ENCODE results near the gene INHBC. TPM values are rescaled to one million over a fixed set of nuclear protein-coding genes. Genes with fewer than 3 reads are reported as not detected.
"Not testable (repeated sequence)": the region's sequence is repeated elsewhere in the genome, so short reads cannot be mapped to it uniquely, and the experiment has no call there.

The INHBC gene
- total RNA-seq, 4 donors from 2014 or later, result not detected

DNA sequence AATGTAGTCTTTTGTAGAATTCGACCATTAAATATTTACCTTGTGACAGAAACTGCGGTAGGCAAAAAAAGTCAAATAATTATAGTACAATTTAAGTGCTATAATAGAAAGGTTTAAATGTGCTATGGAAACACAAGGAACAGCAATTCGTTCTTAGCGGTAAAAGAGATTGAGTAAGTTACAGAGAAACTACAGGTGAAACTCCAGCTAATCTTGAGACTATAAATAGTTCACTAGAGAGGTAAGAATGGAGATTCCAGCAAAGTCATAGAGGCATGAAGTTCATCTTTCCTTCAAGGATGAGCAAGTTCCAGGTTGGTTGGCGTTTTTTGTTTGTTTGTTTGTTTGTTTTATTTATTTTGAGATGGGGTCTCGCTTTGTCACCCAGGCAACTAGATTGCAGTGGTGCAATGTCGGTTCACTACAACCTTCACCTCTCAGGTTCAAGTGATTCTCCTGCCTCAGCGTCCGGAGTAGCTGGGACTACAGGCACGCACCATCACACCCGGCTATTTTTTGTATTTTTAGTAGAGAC lies 2.9 kb upstream of the INHBC start:
- WGBS, 2 donors (ENCODE audit: low coverage in 1 of 2), result 75 to 82% methylated on average over 6 to 8 of the region's 11 CpGs
- Histone ChIP-seq H3K9me3 (no peaks in the 10 kb centered on the region), H3K36me3 (no peaks in the 10 kb centered on the region), H3K27me3 (no peaks in the 10 kb centered on the region), H3K4me3 (peak overlapping the region in 1 of 2 donors; percentile 87), H3K27ac (peak overlapping the region; percentile 90 to 98 (median 98)), H3K4me1 (peaks cover 0 to 21% (median 5%) of the 10 kb centered on the region in 3 donors)
- ATAC-seq, result no peak
- no peak for TF ChIP-seq EP300 (IDR thresholded peaks at IDR 0.05)
- no peak for TF ChIP-seq POLR2AphosphoS5 (IDR thresholded peaks at IDR 0.05)
- TF ChIP-seq POLR2A (IDR thresholded peaks at IDR 0.05), result no peak
- TF ChIP-seq, protein P1, sequence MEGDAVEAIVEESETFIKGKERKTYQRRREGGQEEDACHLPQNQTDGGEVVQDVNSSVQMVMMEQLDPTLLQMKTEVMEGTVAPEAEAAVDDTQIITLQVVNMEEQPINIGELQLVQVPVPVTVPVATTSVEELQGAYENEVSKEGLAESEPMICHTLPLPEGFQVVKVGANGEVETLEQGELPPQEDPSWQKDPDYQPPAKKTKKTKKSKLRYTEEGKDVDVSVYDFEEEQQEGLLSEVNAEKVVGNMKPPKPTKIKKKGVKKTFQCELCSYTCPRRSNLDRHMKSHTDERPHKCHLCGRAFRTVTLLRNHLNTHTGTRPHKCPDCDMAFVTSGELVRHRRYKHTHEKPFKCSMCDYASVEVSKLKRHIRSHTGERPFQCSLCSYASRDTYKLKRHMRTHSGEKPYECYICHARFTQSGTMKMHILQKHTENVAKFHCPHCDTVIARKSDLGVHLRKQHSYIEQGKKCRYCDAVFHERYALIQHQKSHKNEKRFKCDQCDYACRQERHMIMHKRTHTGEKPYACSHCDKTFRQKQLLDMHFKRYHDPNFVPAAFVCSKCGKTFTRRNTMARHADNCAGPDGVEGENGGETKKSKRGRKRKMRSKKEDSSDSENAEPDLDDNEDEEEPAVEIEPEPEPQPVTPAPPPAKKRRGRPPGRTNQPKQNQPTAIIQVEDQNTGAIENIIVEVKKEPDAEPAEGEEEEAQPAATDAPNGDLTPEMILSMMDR (IDR thresholded peaks at IDR 0.05), result no peak

DNA sequence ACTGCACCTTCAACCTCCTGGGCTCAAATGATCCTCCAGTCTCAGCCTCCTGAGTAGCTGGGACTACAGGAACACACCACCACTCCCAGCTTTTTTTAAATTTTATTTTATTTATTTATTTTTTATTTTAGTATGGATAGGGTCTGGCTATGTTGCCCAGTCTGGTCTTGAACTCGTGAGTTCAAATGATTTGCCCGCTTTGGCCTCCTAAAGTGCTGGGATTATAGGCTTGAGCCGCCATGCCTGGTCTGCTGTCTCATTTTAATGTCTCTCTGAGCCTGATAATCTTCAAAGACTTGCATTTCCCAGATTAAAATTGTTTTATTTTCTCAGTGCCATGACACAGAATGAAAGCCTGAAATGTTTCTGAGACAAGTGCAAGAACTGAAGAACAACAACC lies 1.2 kb upstream of the INHBC start:
- WGBS, 2 donors (ENCODE audit: low coverage in 1 of 2), result 60 to 75% methylated on average over 3 of the region's 3 CpGs

DNA sequence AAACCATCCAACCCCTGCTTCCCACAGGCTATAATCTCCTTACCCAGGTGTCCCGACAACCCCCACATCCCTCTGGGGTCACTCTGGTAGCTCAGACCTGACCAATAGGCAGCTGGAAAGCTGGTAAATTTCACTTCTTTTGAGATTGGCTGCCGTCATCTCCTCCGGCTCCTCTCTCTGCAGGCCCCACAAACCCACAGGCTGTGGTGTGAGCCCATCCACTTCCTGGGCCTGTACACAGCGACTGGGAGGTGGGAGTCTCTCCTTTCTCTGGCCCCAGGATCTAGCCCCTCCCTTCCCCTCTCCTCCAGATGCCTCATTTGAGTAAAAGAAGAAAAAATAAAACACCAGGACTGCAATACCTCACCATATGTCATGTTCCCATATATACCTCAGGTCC lies 709 bp downstream of the INHBC start:
- WGBS, 2 donors (ENCODE audit: low coverage in 1 of 2), result 56 to 75% methylated on average over 2 to 4 of the region's 4 CpGs
- ATAC-seq, result no peak
- no peak overlapping the region for H3K27ac ChIP-seq

More for the DNA sequence above, 1.2 kb upstream of the INHBC start:
- Histone ChIP-seq H3K9me3 (no peaks in the 10 kb centered on the region), H3K36me3 (no peaks in the 10 kb centered on the region), H3K4me3 (no peak overlapping the region), H3K4me1 (peaks cover 0 to 21% (median 5%) of the 10 kb centered on the region in 3 donors), H3K27me3 (no peaks in the 10 kb centered on the region), H3K27ac (no peak overlapping the region)
- no peak for ATAC-seq
- TF ChIP-seq, protein P1 (IDR thresholded peaks at IDR 0.05), result no peak
- TF ChIP-seq EP300 (IDR thresholded peaks at IDR 0.05) (no peak), POLR2AphosphoS5 (IDR thresholded peaks at IDR 0.05) (no peak), POLR2A (IDR thresholded peaks at IDR 0.05) (no peak)

DNA sequence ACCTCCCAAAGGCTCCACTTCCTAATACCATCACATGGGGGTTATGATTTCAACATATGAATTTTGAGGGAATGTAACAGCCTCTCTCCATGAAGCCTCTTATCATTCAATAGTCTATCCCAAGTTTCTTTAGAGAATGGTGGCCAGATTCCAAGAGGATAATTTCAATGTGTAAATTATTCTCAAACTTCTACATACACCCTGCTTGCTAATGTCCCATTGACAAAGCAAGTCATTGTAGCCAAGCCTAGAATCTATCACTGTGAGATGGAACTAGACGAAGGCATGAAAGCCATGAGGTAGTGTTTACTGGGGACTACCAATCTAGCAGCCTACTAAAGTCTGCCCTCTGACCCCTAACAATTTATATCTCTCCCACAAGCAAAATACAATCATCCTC lies 3.8 kb downstream of the INHBC start:
- no peak overlapping the region for H3K27ac ChIP-seq
- H3K4me3 ChIP-seq, result no peak overlapping the region
- H3K27me3 ChIP-seq, result peaks cover 6% of the 10 kb centered on the region
- H3K9me3 ChIP-seq, result peaks cover 0 to 9% (median 0%) of the 10 kb centered on the region in 3 donors
- 44% methylated on average over 1 of the region's 1 CpG; no CpG with 5 or more reads in 1 of the 2 donors for WGBS, 2 donors (ENCODE audit: low coverage in 1 of 2)
- TF ChIP-seq POLR2AphosphoS5 (IDR thresholded peaks at IDR 0.05) (no peak), POLR2A (IDR thresholded peaks at IDR 0.05) (no peak), EP300 (IDR thresholded peaks at IDR 0.05) (no peak)
- TF ChIP-seq, protein P1 (IDR thresholded peaks at IDR 0.05), result no peak
- H3K36me3 ChIP-seq, result no peaks in the 10 kb centered on the region
- no peaks in the 10 kb centered on the region for H3K4me1 ChIP-seq
- ATAC-seq, result no peak

More for the DNA sequence above, 709 bp downstream of the INHBC start:
- Histone ChIP-seq H3K4me1 (peaks cover 0 to 5% (median 0%) of the 10 kb centered on the region in 3 donors), H3K4me3 (no peak overlapping the region), H3K9me3 (no peaks in the 10 kb centered on the region), H3K36me3 (no peaks in the 10 kb centered on the region), H3K27me3 (no peaks in the 10 kb centered on the region)
- TF ChIP-seq POLR2A (IDR thresholded peaks at IDR 0.05), result no peak
- no peak for TF ChIP-seq EP300 (IDR thresholded peaks at IDR 0.05)
- TF ChIP-seq POLR2AphosphoS5 (IDR thresholded peaks at IDR 0.05), result no peak
- TF ChIP-seq, protein P1 (IDR thresholded peaks at IDR 0.05), result no peak

DNA sequence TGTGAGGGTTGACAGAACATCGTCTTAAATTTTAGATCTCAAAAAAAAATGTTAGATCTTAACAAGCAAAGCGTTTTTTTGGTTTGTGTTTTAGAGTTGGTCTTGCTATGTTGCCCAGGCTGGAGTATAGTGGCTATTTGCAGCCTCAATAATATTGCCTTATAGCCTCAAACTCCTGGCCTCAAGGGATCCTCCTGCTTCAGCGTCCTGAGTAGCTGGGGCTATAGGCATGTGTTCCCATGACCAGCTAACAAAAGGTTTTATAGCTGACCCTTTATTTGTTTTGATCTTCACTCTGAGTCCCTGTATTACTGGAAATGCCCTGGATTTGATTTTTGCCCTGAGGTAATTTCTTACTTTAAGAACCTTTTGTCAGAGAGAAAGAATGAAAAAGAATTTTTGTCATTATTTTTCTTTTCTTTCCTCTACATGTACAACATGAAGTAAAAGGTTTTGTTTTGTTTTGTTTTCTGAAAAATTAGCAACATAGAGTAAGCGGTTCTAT lies 5.2 kb downstream of the INHBC start:
- ATAC-seq, result no peak
- no peaks in the 10 kb centered on the region for H3K4me1 ChIP-seq
- no peak overlapping the region for H3K4me3 ChIP-seq
- no peaks in the 10 kb centered on the region for H3K36me3 ChIP-seq
- peaks cover 6% of the 10 kb centered on the region for H3K27me3 ChIP-seq
- H3K9me3 ChIP-seq, result peaks cover 0 to 9% (median 0%) of the 10 kb centered on the region in 3 donors
- 77 to 81% methylated on average over 3 to 4 of the region's 4 CpGs for WGBS, 2 donors (ENCODE audit: low coverage in 1 of 2)
- no peak overlapping the region for H3K27ac ChIP-seq
- TF ChIP-seq POLR2A (IDR thresholded peaks at IDR 0.05) (no peak), POLR2AphosphoS5 (IDR thresholded peaks at IDR 0.05) (no peak), EP300 (IDR thresholded peaks at IDR 0.05) (no peak)
- TF ChIP-seq, protein P1 (IDR thresholded peaks at IDR 0.05), result no peak

DNA sequence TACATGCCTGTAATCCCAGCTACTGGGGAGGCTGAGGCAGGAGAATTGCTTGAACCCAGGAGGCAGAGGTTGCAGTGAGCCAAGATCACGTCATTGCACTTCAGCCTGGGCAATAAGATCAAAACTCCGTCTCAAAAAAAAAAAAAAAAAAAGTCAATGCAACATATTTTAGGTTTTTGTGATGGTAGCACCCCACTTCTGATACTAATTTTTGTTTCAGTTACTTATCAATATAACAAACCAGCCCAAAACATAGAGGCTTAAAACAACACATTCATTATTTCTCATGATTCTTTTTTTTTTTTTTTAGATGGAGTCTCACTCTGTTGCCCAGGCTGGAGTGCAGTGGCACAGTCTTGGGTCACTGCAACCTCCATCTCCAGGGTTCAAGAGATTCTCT lies 6.8 kb downstream of the INHBC start:
- WGBS, 2 donors (ENCODE audit: low coverage in 1 of 2), result 70 to 80% methylated on average over 2 of the region's 2 CpGs
- H3K27me3 ChIP-seq, H3K36me3 ChIP-seq, ATAC-seq, H3K9me3 ChIP-seq, H3K27ac ChIP-seq, H3K4me1 ChIP-seq, H3K4me3 ChIP-seq: not testable (repeated sequence)
